HepG2 (cell line): ENCODE data around the gene DLG3. TPM values are rescaled to one million over a fixed set of nuclear protein-coding genes. Genes with fewer than 3 reads are reported as not detected.

ENCODE experiments used
- CERS6 ChIP-seq: sonication (generic); formaldehyde crosslinking; IDR thresholded peaks from 2 replicates; pipeline ENCODE4 v1.5.0; 2020; ENCODE audit warnings: missing genetic modification reagents
- FOXK1 ChIP-seq: sonication (generic); formaldehyde crosslinking; IDR thresholded peaks from 2 replicates; pipeline ENCODE4 v1.4.0; 2020; ENCODE audit warnings: low read depth, missing genetic modification reagents, borderline replicate concordance
- HCFC1 ChIP-seq: fragments of 150-350 bp; IDR thresholded peaks from 2 replicates; pipeline ENCODE4 v1.6.1; 2014; ENCODE audit warnings: low read depth, low read length
- HNF4G ChIP-seq, 2 experiments: sonication (generic) in 1 of 2; formaldehyde crosslinking in 1 of 2; IDR thresholded peaks; 2 replicates each; pipeline versions ENCODE4 v1.4.0 to v1.6.1; 2011 to 2020; ENCODE audit warnings: borderline replicate concordance in 2 of 2, low read depth in 2 of 2, mild to moderate bottlenecking in 2 of 2, low read length in 1 of 2, missing genetic modification reagents in 1 of 2, moderate library complexity in 1 of 2
- KDM3A ChIP-seq: IDR thresholded peaks from 2 replicates; pipeline ENCODE4 v1.6.1; 2018; ENCODE audit warnings: low read depth, missing compliant biosample characterization
- MXD1 ChIP-seq: sonication (generic); formaldehyde crosslinking; IDR thresholded peaks from 2 replicates; pipeline ENCODE4 v1.4.0; 2020; ENCODE audit warnings: mild to moderate bottlenecking, missing genetic modification reagents
- PHF5A ChIP-seq: IDR thresholded peaks from one replicate; pipeline ENCODE4 v1.6.1; 2018; ENCODE audit warnings: low read depth, missing genetic modification reagents; ENCODE audit not compliant: unreplicated experiment
- POLR2A ChIP-seq, 2 experiments: IDR thresholded peaks; 2 replicates each; pipeline ENCODE4 v1.6.1; 2011; ENCODE audit warnings: low read depth in 2 of 2, low read length in 2 of 2, mild to moderate bottlenecking in 1 of 2, moderate library complexity in 1 of 2; ENCODE audit not compliant: insufficient read depth in 1 of 2
- PREB ChIP-seq: sonication (generic); formaldehyde crosslinking; IDR thresholded peaks from 2 replicates; pipeline ENCODE4 v1.4.0; 2020; ENCODE audit warnings: missing genetic modification reagents
- RARA ChIP-seq: IDR thresholded peaks from 2 replicates; pipeline ENCODE4 v1.6.1; 2016; ENCODE audit warnings: missing genetic modification reagents, missing compliant biosample characterization
- RCOR2 ChIP-seq: IDR thresholded peaks from 2 replicates; pipeline ENCODE4 v1.6.1; 2016; ENCODE audit warnings: missing biosample characterization, missing genetic modification reagents
- SUZ12 ChIP-seq: fragments of 150-350 bp; IDR thresholded peaks from 2 replicates; pipeline ENCODE4 v1.6.1; 2014; ENCODE audit warnings: low read depth, low read length
- ZBTB34 ChIP-seq: sonication (generic); formaldehyde crosslinking; IDR thresholded peaks from 2 replicates; pipeline ENCODE4 v1.8.0; 2022; ENCODE audit warnings: mild to moderate bottlenecking, missing genetic modification reagents
- ZBTB49 ChIP-seq: sonication (generic); formaldehyde crosslinking; IDR thresholded peaks from 2 replicates; pipeline ENCODE4 v1.4.0; 2020; ENCODE audit warnings: missing genetic modification reagents, borderline replicate concordance
- ZBTB7A ChIP-seq: sonication (generic); formaldehyde crosslinking; IDR thresholded peaks from 2 replicates; pipeline ENCODE4 v1.8.0; 2022; ENCODE audit warnings: mild to moderate bottlenecking, missing genetic modification reagents
- ZMAT3 ChIP-seq: sonication (generic); formaldehyde crosslinking; conservative IDR thresholded peaks from 2 replicates; pipeline ENCODE4 v1.7.0; 2021; ENCODE audit warnings: missing genetic modification reagents
- ZMYM3 ChIP-seq: sonication (generic); formaldehyde crosslinking; IDR thresholded peaks from 2 replicates; pipeline ENCODE4 v1.5.1; 2020; ENCODE audit warnings: mild to moderate bottlenecking, missing genetic modification reagents
- ZNF337 ChIP-seq: sonication (generic); formaldehyde crosslinking; IDR thresholded peaks from 2 replicates; pipeline ENCODE4 v1.5.1; 2020; ENCODE audit warnings: missing genetic modification reagents, low read depth, mild to moderate bottlenecking, borderline replicate concordance
- ZNF513 ChIP-seq: sonication (generic); formaldehyde crosslinking; conservative IDR thresholded peaks from 2 replicates; pipeline ENCODE4 v1.5.0; 2020; ENCODE audit warnings: missing genetic modification reagents
- ZNF670 ChIP-seq: sonication (generic); formaldehyde crosslinking; IDR thresholded peaks from 2 replicates; pipeline ENCODE4 v1.8.0; 2022; ENCODE audit warnings: mild to moderate bottlenecking, missing genetic modification reagents, borderline replicate concordance
- ZNF720 ChIP-seq: sonication (generic); formaldehyde crosslinking; IDR thresholded peaks from 2 replicates; pipeline ENCODE4 v1.4.0; 2020; ENCODE audit warnings: missing genetic modification reagents
- ZNF75D ChIP-seq: sonication (generic); formaldehyde crosslinking; IDR thresholded peaks from 2 replicates; pipeline ENCODE4 v1.8.1; 2023; ENCODE audit warnings: missing genetic modification reagents, mild to moderate bottlenecking, borderline replicate concordance
- ZNF766 ChIP-seq: sonication (generic); formaldehyde crosslinking; IDR thresholded peaks from 2 replicates; pipeline ENCODE4 v1.5.0; 2020; ENCODE audit warnings: missing genetic modification reagents, borderline replicate concordance
- polyA plus RNA-seq, 8 experiments: library from polyadenylated mRNA; depleted of rRNA in 3 of 8; stranded (reverse) in 7 of 8; unstranded in 1 of 8; fragments of >200 nt; fragmentation: Illumina TruSeq in 4 of 8; extraction: Trizol in 4 of 8; gene quantifications; 2 replicates each; pipeline versions ENCODE4 v1.2.1 to v1.2.3, GENCODE V29; 2011 to 2016; ENCODE audit warnings: low read depth in 4 of 8, missing spikeins in 1 of 8, mixed read lengths in 1 of 8; ENCODE audit not compliant: insufficient read depth in 1 of 8
- total RNA-seq, 5 experiments: library from RNA; depleted of rRNA; stranded (reverse); fragments of >200 nt; fragmentation: Illumina TruSeq; extraction: Trizol; gene quantifications; 2 replicates each; pipeline ENCODE4 v1.2.3, GENCODE V29; 2016; ENCODE audit warnings: low read depth in 1 of 5

The DLG3 gene
- total and polyA plus RNA-seq, 2 of the 13 experiments (the other 11 are each of a cell fraction or from before 2014, with no cell fraction given), result 9.9 to 19.4 TPM

- TF ChIP-seq ZBTB49 (CRISPR knock-in tag) (no peak), PHF5A (no peak), ZNF75D (no peak), RCOR2 (CRISPR knock-in tag) (no peak), ZNF720 (CRISPR knock-in tag) (no peak), ZNF337 (no peak), ZBTB7A (CRISPR knock-in tag) (no peak), ZNF766 (no peak), POLR2A (IDR thresholded peaks at IDR 0.05; ENCODE audit: insufficient read depth in 1 of 2, low read depth in 2 of 2, low read length in 2 of 2) (peak in 1 of 2 experiments; percentile 46; a peak in 1 of 4 replicates), ZBTB34 (CRISPR knock-in tag) (no peak), KDM3A (no peak), RARA (CRISPR knock-in tag) (no peak), ZNF670 (CRISPR knock-in tag) (no peak), PREB (CRISPR knock-in tag) (no peak), ZNF513 (CRISPR knock-in tag) (no peak), MXD1 (CRISPR knock-in tag) (0 out of 2 replicates have a peak, but pooled peaks have one; percentile 15), CERS6 (CRISPR knock-in tag) (no peak), HNF4G (IDR thresholded peaks at IDR 0.05; ENCODE audit: borderline replicate concordance, low read depth, low read length) (no peak), HNF4G (CRISPR knock-in tag; IDR thresholded peaks at IDR 0.05; ENCODE audit: borderline replicate concordance, low read depth) (no peak; the same call in 1 of the 2 replicates), ZMYM3 (CRISPR knock-in tag) (no peak), SUZ12 (peak; percentile 16; the same call in 1 of the 2 replicates), FOXK1 (CRISPR knock-in tag) (no peak), ZMAT3 (CRISPR knock-in tag) (no peak), HCFC1 (peak; percentile 60; the same call in 1 of the 2 replicates)
These were observed 10.2 kb upstream of the DLG3 start (continued) for GRCh38 chrX:70434352-70434866.
